C4-2B (cell line): ENCODE results near the gene HNRNPCL1.

ENCODE experiments used
- H3K27ac ChIP-seq: fragments of 450-650 bp; 2 replicates; pipeline ENCODE4 v1.5.1; 2017
- CTCF ChIP-seq: fragments of 450-650 bp; conservative IDR thresholded peaks from 2 replicates; pipeline ENCODE4 v1.5.1; 2017; ENCODE audit warnings: mild to moderate bottlenecking
- ZFX ChIP-seq: fragments of 450-650 bp; IDR thresholded peaks from 2 replicates; pipeline ENCODE4 v1.6.1; 2017

HNRNPCL1 gene

GRCh38 chr1:12809933-12810332, 38.6 kb downstream of the HNRNPCL1 start:
- TF ChIP-seq CTCF: no peak
- no peak for TF ChIP-seq ZFX
- no peak overlapping the region for H3K27ac ChIP-seq

GRCh38 chr1:12799730-12800129, 48.8 kb downstream of the HNRNPCL1 start:
- TF ChIP-seq CTCF: no peak
- TF ChIP-seq ZFX: no peak
- no peak overlapping the region for H3K27ac ChIP-seq

DNA sequence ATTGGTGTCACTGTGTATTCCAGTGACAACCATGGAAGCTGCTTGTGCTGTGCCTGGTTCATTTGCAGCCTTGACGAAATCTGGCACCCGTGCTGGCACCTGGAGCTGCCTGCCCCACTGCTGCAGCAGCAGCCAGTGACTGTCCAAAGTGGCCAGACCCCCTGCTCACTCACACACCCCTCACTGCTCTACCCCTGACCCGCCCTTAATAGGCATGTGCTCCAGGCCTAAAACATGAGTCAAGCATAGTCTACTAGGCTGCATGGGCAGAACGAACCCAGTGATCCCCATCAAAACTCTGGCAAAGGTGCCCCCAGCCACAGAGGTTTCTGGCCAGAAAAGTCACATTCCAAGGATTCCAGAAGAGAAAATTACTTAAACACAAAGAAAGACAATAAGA, 49.6 kb downstream of the HNRNPCL1 start:
- no peak for TF ChIP-seq ZFX
- TF ChIP-seq CTCF: no peak
- no peak overlapping the region for H3K27ac ChIP-seq
